K562 (cell line): Measurements from ENCODE around the gene VPS41. TPM values are rescaled to one million over a fixed set of nuclear protein-coding genes. Genes with fewer than 3 reads are reported as not detected.

Experiments used
- ATAC-seq: fragments of 200-7000 bp; cut with Tn5 transposase; 3 replicates; pipeline ENCODE4 v1.9.1; 2020; ENCODE audit warnings: moderate library complexity
- BruUV-seq: library from RNA; stranded (reverse); fragments of 400-500 nt; replicated peaks from 2 replicates; lab custom pipeline; 2021; lab: Mats Ljungman, UMichigan
- CTCF ChIA-PET: fragments of 300-600 bp; formaldehyde crosslinking; extraction: SDS; loops from one replicate; lab custom pipeline; 2021; ENCODE audit warnings: low intra/inter-chr PET ratio; lab: Yijun Ruan, JAX
- POLR2A ChIA-PET: fragments of 300-600, 350-650 bp; sonication (Branson Sonifier 250); formaldehyde crosslinking; extraction: SDS; loops from one replicate; lab custom pipeline; 2021; ENCODE audit warnings: antibody characterized with exemption, inconsistent platforms; lab: Yijun Ruan, JAX
- DNase-seq, 4 experiments: peaks; one replicate each; pipeline versions ENCODE4 v3.0.0 to v3.0.0-alpha.2; 2011 to 2018; ENCODE audit warnings: low spot score in 3 of 4, mixed read lengths in 3 of 4; ENCODE audit errors: extremely low read depth in 1 of 4
- FAIRE-seq: peaks from 2 replicates; lab custom pipeline; 2011; peaks lifted over from hg19 to GRCh38; lab: Jason Lieb, UNC
- H2AFZ ChIP-seq: 2 replicates; pipeline ENCODE4 v1.6.0; 2011; ENCODE audit warnings: low read depth, low read length, control low read depth, inconsistent platforms
- H3K27ac ChIP-seq: fragments of 200-600 bp; 3 replicates; pipeline ENCODE4 v1.8.0; 2011; ENCODE audit warnings: low read depth, mild to moderate bottlenecking, control low read depth, inconsistent platforms, low read length, moderate library complexity, mixed read lengths; ENCODE audit errors: extremely low read depth
- H3K27me3 ChIP-seq, 2 experiments: fragments of 300-600 bp in 1 of 2; 2 replicates in 1 of 2; 3 replicates in 1 of 2; pipeline versions ENCODE4 v1.6.0 to v1.8.0; 2011; ENCODE audit warnings: inconsistent platforms in 2 of 2, low read length in 2 of 2, mild to moderate bottlenecking in 1 of 2, mixed read lengths in 1 of 2, moderate library complexity in 1 of 2; ENCODE audit not compliant: control insufficient read depth in 2 of 2, insufficient read depth in 2 of 2
- H3K36me3 ChIP-seq: fragments of 300-600 bp; 3 replicates; pipeline ENCODE4 v1.8.0; 2011; ENCODE audit warnings: mild to moderate bottlenecking, low read length, inconsistent platforms; ENCODE audit not compliant: control insufficient read depth, insufficient read depth
- H3K4me1 ChIP-seq, 2 experiments: fragments of 200-600 bp in 1 of 2; replicated peaks in 1 of 2; 2 replicates in 1 of 2; 3 replicates in 1 of 2; pipeline versions ENCODE4 v1.5.1 to v1.8.0; 2011; ENCODE audit warnings: inconsistent platforms in 2 of 2, low read length in 2 of 2, mild to moderate bottlenecking in 1 of 2, mixed read lengths in 1 of 2, moderate library complexity in 1 of 2; ENCODE audit not compliant: control insufficient read depth in 2 of 2, insufficient read depth in 2 of 2
- H3K4me2 ChIP-seq: 2 replicates; pipeline ENCODE4 v1.6.1; 2011; ENCODE audit warnings: low read length, control low read depth, inconsistent platforms, mixed read lengths; ENCODE audit not compliant: insufficient read depth
- H3K4me3 ChIP-seq: fragments of 200-600 bp; sonication (generic), shearing (Covaris generic); 2 replicates; pipeline ENCODE4 v1.5.1; 2016; ENCODE audit warnings: control low read depth, inconsistent platforms
- H3K79me2 ChIP-seq: fragments of 200-600 bp; 3 replicates; pipeline ENCODE4 v1.8.0; 2011; ENCODE audit warnings: low read length, inconsistent platforms; ENCODE audit not compliant: control insufficient read depth, insufficient read depth
- H3K9ac ChIP-seq, 2 experiments: 2 replicates each; pipeline versions ENCODE4 v1.6.0 to v1.6.1; 2011; ENCODE audit warnings: low read depth in 2 of 2, low read length in 2 of 2, control low read depth in 1 of 2, inconsistent platforms in 1 of 2, mild to moderate bottlenecking in 1 of 2, mixed read lengths in 1 of 2; ENCODE audit not compliant: insufficient read depth in 1 of 2
- H3K9me1 ChIP-seq: one replicate; pipeline ENCODE4 v1.6.0; 2011; ENCODE audit warnings: inconsistent platforms, mild to moderate bottlenecking, low read length, moderate library complexity; ENCODE audit not compliant: control insufficient read depth, insufficient read depth
- H3K9me3 ChIP-seq: replicated peaks from 2 replicates; pipeline ENCODE4 v1.5.1; 2011; ENCODE audit warnings: low read depth, low read length, inconsistent platforms; ENCODE audit not compliant: control insufficient read depth, insufficient read depth
- H4K20me1 ChIP-seq: replicated peaks from 2 replicates; pipeline ENCODE4 v1.6.1; 2011; ENCODE audit warnings: low read length, inconsistent platforms, mixed read lengths; ENCODE audit not compliant: control insufficient read depth, insufficient read depth
- CBFB ChIP-seq: sonication (generic); formaldehyde crosslinking; IDR thresholded peaks from 2 replicates; pipeline ENCODE4 v1.4.0; 2020; ENCODE audit warnings: mild to moderate bottlenecking, missing genetic modification reagents
- CHD1 ChIP-seq: fragments of 200-600 bp; sonication (generic); IDR thresholded peaks from one replicate; pipeline ENCODE4 v1.6.1; 2012; ENCODE audit warnings: mild to moderate bottlenecking, moderate library complexity, low read length, inconsistent platforms
- CTCF ChIP-seq, 3 experiments: IDR thresholded peaks in 2 of 3; conservative IDR thresholded peaks in 1 of 3; 2 replicates each; pipeline ENCODE4 v1.5.1; 2011 to 2012; ENCODE audit warnings: low read length in 3 of 3, mild to moderate bottlenecking in 3 of 3, control low read depth in 2 of 3, improper control_type of control experiment in 1 of 3, inconsistent platforms in 1 of 3, low read depth in 1 of 3, mixed read lengths in 1 of 3, moderate library complexity in 1 of 3; ENCODE audit not compliant: insufficient read depth in 2 of 3
- DACH1 ChIP-seq: fragments of 450-650 bp; IDR thresholded peaks from 2 replicates; pipeline ENCODE4 v1.6.1; 2018; ENCODE audit not compliant: partially characterized antibody
- NR2F6 ChIP-seq: fragments of 450-650 bp; formaldehyde crosslinking; IDR thresholded peaks from 2 replicates; pipeline ENCODE4 v1.4.0; 2020; ENCODE audit warnings: mild to moderate bottlenecking
- PYGO2 ChIP-seq: fragments of 450-650 bp; IDR thresholded peaks from 2 replicates; pipeline ENCODE4 v1.6.1; 2016; ENCODE audit warnings: mild to moderate bottlenecking, missing genetic modification characterization, moderate library complexity, missing compliant biosample characterization
- TAL1 ChIP-seq: fragments of 450-650 bp; IDR thresholded peaks from 2 replicates; pipeline ENCODE4 v1.6.1; 2016; ENCODE audit warnings: mild to moderate bottlenecking
- TCFL5 ChIP-seq: fragments of 250-450 bp; sonication (Bioruptor Pico); conservative IDR thresholded peaks from 2 replicates; pipeline ENCODE4 v1.6.1; 2021; ENCODE audit warnings: mild to moderate bottlenecking, moderate library complexity, matching md5 sums
- YBX1 ChIP-seq: fragments of 450-650 bp; IDR thresholded peaks from 2 replicates; pipeline ENCODE4 v1.7.1; 2016; ENCODE audit warnings: mild to moderate bottlenecking
- ZBTB1 ChIP-seq: sonication (generic); formaldehyde crosslinking; IDR thresholded peaks from 2 replicates; pipeline ENCODE4 v1.8.1; 2023; ENCODE audit warnings: missing genetic modification reagents, low read depth, mild to moderate bottlenecking, borderline replicate concordance
- ZZZ3 ChIP-seq: fragments of 450-650 bp; IDR thresholded peaks from 2 replicates; pipeline ENCODE4 v1.6.1; 2016; ENCODE audit warnings: antibody characterized with exemption, mild to moderate bottlenecking, moderate library complexity
- WGBS: fragments of 100-300 bp; shearing (Covaris generic); methylation state at CpG from one replicate; pipeline ENCODE4 v1.1.6; 2016; ENCODE audit warnings: low coverage, mixed read lengths; ENCODE audit not compliant: insufficient coverage; ENCODE audit errors: missing lambda C conversion rate; 5-methylcytosine and 5-hydroxymethylcytosine counted together
- in situ Hi-C: fragments of 300-500 bp; cut with MboI; formaldehyde crosslinking; loops from 4 replicates; pipeline ENCODE4 v1.15.0; 2018; ENCODE audit warnings: inconsistent platforms, mixed read lengths
- intact Hi-C: fragments of 100-400 bp; cut with micrococcal nuclease; formaldehyde crosslinking; loops from 2 replicates; pipeline ENCODE4 v1.14.2; 2022
- polyA plus RNA-seq, 8 experiments: library from polyadenylated mRNA; depleted of rRNA in 4 of 8; stranded (reverse) in 5 of 8; unstranded in 3 of 8; fragments of >200 nt; fragmentation: Nextera tagmentation in 2 of 8; fragmentation: Illumina TruSeq in 1 of 8; extraction: Ambion mirVana in 2 of 8; extraction: Trizol in 1 of 8; gene quantifications; 2 replicates each; pipeline versions ENCODE4 v1.2.1 to v1.2.3, GENCODE V29; 2011 to 2014; ENCODE audit warnings: inconsistent platforms in 1 of 8, missing spikeins in 1 of 8
- total RNA-seq, 7 experiments: library from RNA; depleted of rRNA in 6 of 7; stranded (reverse); fragments of >200 nt in 6 of 7; fragmentation: Illumina TruSeq in 2 of 7; extraction: Trizol in 2 of 7; gene quantifications; 2 replicates each; pipeline versions ENCODE4 v1.2.1 to v1.2.3, GENCODE V29; 2011 to 2021; ENCODE audit warnings: low replicate concordance in 1 of 7
- TF ChIP-seq, protein P1 (sequence below): sonication (generic); formaldehyde crosslinking; IDR thresholded peaks from 2 replicates; pipeline ENCODE4 v1.8.0; 2022; ENCODE audit warnings: missing genetic modification reagents, mild to moderate bottlenecking, borderline replicate concordance
- TF ChIP-seq, protein P2 (sequence below): fragments of 250-450 bp; sonication (Bioruptor Pico); IDR thresholded peaks from 2 replicates; pipeline ENCODE4 v1.5.0; 2021

VPS41 gene
- total and polyA plus RNA-seq, 9 of the 15 experiments (the other 6 are each of a cell fraction or from before 2014, with no cell fraction given), result 17.7 to 46.8 (median 32.1) TPM

DNA sequence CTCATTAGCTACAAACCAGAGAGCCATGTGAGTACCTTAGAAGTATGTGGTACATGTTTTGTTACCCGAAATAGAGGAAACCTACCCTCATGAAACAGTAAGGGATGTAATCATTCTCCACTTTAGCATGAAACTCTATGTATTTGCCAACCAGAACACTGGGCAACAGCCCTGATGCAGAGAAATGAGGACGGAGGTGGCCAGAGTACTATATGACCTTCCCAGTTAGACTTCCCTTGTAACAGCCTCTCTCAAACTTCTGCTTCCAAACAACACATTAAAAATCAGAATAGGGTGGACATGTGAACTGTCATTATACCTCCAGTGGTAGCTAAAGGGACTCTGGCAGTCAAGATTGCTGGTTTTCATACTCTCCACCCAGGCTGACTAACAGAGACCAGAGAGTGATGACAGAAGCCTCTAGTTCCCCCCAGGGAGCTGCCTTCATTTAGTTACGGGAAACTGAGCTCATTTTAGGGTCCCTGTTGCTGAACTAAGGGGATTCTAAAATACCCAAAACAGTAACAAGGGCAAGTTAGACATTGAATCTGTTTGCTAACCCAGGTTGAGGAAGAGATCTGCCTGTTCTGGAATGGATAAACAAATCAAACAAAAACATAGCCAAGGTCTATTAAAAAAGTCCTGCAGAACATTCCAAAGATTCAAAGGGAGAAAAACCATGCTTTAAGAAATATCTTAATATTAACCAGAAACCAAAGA is 83.1 kb downstream of the VPS41 start (continued):
- TF ChIP-seq CTCF (IDR thresholded peaks at IDR 0.05 in 2 of 3, conservative IDR thresholded peaks at IDR 0.05 in 1 of 3; ENCODE audit: insufficient read depth in 2 of 3, low read depth in 1 of 3, low read length in 3 of 3), result no peak

GRCh38 chr7:38824948-38825347 is 84.0 kb downstream of the VPS41 start:
- intact Hi-C loops, result no loop called here
- ATAC-seq (no peak), DNase-seq (no peak), FAIRE-seq (no peak)
- H3K4me2 ChIP-seq, result no peak overlapping the region
- WGBS, result 37% methylated on average over 3 of the region's 3 CpGs
- no peaks in the 10 kb centered on the region for H3K27me3 ChIP-seq
- no TSS peak for BruUV-seq
- H4K20me1 ChIP-seq, result no peaks in the 10 kb centered on the region
- H3K9me1 ChIP-seq, result no peaks in the 10 kb centered on the region
- in situ Hi-C loops, result no loop called here
- H3K9me3 ChIP-seq, result no peaks in the 10 kb centered on the region
- H3K4me3 ChIP-seq, result no peak overlapping the region
- CTCF ChIA-PET, result no interaction called here
- POLR2A ChIA-PET, result interaction anchor here (1.3 kb wide), 1 partner anchor 22 kb away, joined by 5 read pairs; no protein-coding TSS in a partner anchor
- no peak overlapping the region for H3K9ac ChIP-seq
- H2AFZ ChIP-seq, result no peak overlapping the region
- no peak for TF ChIP-seq CBFB
- TF ChIP-seq DACH1, result no peak
- no peak for TF ChIP-seq ZBTB1
- TF ChIP-seq YBX1, result no peak
- TF ChIP-seq PYGO2 (tag), result no peak
- TF ChIP-seq, protein P1, sequence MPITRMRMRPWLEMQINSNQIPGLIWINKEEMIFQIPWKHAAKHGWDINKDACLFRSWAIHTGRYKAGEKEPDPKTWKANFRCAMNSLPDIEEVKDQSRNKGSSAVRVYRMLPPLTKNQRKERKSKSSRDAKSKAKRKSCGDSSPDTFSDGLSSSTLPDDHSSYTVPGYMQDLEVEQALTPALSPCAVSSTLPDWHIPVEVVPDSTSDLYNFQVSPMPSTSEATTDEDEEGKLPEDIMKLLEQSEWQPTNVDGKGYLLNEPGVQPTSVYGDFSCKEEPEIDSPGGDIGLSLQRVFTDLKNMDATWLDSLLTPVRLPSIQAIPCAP (CRISPR knock-in tag), result no peak
- no peak for TF ChIP-seq NR2F6
- no peak for TF ChIP-seq TAL1
- TF ChIP-seq, protein P2, sequence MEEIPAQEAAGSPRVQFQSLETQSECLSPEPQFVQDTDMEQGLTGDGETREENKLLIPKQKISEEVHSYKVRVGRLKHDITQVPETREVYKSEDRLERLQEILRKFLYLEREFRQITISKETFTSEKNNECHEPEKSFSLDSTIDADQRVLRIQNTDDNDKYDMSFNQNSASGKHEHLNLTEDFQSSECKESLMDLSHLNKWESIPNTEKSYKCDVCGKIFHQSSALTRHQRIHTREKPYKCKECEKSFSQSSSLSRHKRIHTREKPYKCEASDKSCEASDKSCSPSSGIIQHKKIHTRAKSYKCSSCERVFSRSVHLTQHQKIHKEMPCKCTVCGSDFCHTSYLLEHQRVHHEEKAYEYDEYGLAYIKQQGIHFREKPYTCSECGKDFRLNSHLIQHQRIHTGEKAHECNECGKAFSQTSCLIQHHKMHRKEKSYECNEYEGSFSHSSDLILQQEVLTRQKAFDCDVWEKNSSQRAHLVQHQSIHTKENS, result no peak
- TF ChIP-seq CHD1, result no peak
- TF ChIP-seq TCFL5, result no peak
- no peak for TF ChIP-seq ZZZ3
- no peaks in the 10 kb centered on the region for H3K79me2 ChIP-seq
- no peaks in the 10 kb centered on the region for H3K36me3 ChIP-seq
- no peak overlapping the region for H3K27ac ChIP-seq
- H3K4me1 ChIP-seq, result peaks cover 0 to 7% of the 10 kb centered on the region in 2 experiments; a peak in 3 of 5 replicates
